NT2/D1 (cell line): ENCODE measurements around the gene HRH1.

Experiments
- SUZ12 ChIP-seq: IDR thresholded peaks from 2 replicates; pipeline ENCODE4 v1.6.1; 2011; ENCODE audit not compliant: insufficient read length, insufficient read depth; ENCODE audit errors: extremely low read depth
- YY1 ChIP-seq: IDR thresholded peaks from 2 replicates; pipeline ENCODE4 v1.6.1; 2011; ENCODE audit not compliant: insufficient read length, insufficient read depth
- ZNF274 ChIP-seq: IDR thresholded peaks from 2 replicates; pipeline ENCODE4 v1.6.1; 2011; ENCODE audit warnings: mild to moderate bottlenecking, low read depth, low read length

- TF ChIP-seq YY1: no peak
- TF ChIP-seq SUZ12: no peak
- TF ChIP-seq ZNF274: no peak
These were observed 10.3 kb downstream of the HRH1 start for GRCh38 chr3:11164607-11165006.
